Islet precursor cell (in vitro differentiated cells): ENCODE measurements around the gene PTPRM.

Experiments used
- DNase-seq: peaks from one replicate; pipeline ENCODE4 v3.0.0-alpha.2; 2018

Gene PTPRM

DNA sequence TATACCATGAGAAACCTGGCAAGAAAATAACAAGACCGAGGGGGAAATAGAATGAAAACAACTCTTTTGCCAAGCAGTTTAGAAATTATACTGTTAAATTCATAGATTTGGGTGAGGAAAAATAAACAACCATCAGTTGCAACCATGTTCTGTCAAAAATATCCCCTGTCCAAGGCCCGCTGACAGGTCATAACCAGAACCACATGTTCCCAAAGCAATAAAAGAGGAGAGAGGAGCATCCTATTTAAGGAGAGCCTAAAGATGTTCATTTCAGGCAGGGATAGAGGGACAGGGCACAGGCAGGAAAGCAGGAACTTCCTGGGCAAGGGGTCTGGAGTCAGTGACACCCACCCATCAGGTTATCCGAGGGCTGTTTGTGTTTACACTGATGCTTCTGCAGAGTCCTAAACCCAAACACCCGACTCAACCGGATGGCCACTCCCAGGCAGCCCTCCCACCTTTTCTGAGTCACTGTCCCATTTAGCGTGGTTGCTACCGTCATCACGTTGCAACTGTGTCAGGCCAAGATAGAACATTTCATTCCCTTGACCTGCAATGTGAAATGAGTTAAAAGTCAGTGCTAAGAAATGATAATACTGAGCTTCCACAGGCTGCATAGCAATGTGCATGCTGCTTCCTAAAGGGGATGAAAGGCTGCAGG lies 573.9 kb downstream of the PTPRM start:
- peak; percentile 77 for DNase-seq

DNA sequence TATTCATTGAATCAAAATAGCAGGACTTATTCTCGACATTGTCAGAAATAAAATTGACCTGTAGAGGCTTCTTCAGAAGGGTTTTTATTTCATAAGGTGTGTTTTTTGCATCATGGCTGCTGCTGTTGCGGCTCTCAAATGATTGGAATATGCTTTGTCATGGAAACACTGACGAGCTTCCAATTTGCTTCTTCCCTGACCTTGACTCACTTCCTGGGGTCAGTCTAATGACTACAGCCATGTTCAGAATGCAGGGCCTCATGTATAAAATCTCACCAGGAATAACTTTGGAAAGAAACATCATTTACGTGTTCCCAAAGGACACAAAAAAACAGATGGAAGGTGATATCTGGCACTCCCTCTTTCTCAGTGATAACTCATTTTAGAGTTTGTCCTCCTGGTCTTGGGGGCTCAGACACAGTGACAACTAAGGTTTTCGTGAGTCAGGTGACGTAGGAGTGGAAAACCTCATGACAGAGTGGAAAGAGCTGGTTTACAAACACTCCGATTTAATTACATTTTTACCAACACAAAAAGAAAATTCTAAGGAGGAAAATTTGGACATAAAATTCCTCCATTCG lies 575.1 kb downstream of the PTPRM start:
- no peak for DNase-seq

DNA sequence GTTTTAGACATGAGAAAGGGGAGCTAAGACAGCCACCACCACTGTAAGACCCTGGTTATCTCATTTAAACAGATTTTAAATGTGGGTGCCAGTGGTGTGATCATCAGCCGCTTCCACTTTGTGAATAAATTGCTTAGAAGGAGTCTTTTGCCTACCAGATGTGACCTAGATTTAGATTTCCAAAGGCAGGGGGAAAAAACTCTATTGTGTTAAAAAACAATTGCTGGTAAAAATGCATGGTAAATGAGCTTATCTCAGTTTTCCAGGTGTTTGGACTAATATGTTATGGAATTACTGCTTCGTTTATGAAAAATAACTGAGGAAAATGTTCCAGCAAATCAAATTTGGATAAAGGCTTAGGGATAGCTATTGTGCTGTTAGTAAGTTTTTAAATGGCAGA lies 575.8 kb downstream of the PTPRM start:
- DNase-seq = no peak

DNA sequence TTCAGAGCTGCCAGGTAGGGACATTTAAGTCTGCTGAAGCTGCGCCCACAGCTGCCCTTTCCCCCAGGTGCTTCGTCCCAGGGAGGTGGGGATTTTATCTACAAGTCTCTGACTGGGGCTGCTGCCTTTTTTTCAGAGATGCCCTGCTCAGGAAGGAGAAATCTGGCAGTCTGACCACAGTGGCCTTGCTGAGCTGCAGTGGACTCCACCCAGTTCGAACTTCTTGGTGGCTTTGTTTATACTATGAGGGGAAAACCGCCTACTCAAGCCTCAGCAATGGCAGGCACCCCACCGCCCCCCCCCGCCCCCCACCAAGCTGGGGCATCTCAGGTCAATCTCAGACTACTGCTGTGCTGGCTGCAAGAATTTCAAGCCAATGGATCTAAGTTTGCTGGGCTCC lies 584.1 kb downstream of the PTPRM start:
- DNase-seq = no peak

DNA sequence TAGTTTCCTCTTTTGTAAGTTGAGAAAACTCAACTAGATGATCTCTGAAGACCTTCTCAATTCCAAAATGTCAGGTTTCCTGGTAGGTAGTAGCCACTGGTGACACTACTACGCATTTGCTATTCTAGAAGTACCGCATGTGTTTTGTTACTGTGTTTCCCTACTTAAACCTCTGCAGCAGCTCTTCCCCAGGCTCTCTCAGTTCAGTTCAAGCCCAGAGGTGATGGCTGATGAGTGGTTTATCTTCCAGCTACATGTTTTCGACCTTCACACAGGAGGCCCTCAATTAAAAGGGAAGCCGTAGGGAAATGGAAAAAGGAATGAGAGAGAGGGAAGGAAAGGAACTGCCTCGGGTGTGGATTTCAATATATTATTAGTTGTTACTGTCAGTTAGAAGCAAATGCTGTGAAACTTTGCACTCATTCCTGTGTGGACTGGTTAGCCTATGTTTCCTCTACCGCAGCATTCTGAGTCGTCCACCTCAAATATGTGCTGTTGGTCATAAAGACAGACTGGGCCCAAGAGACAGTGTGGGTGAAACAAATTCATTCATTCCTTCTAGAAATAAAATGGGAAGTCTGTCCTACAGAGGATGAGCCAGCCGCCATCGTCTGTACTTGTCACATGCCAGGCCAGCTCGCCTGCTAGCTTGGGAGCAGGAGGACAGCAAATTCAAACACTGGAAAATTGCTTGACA lies 586.9 kb downstream of the PTPRM start:
- DNase-seq = peak; percentile 69

DNA sequence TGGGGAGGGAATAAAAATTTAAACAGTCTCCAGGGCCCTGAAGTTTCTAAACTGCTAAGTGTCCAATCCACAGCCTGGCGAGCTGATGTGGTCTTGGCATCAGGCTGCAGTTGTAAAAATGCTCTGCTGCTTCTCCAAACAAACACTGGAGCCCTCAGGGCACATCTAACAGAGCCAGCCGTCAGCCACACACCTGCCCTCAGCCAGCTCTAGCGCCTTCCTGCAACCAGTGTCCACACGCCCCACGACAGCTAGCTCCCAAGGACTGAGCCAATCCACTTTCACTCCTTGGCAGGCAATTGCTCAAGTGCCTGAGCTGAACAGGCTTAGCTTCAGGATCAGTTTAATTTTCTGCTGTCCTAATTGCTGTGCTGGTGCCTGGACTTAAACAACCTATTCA lies 595.7 kb downstream of the PTPRM start:
- peak; percentile 80 for DNase-seq

DNA sequence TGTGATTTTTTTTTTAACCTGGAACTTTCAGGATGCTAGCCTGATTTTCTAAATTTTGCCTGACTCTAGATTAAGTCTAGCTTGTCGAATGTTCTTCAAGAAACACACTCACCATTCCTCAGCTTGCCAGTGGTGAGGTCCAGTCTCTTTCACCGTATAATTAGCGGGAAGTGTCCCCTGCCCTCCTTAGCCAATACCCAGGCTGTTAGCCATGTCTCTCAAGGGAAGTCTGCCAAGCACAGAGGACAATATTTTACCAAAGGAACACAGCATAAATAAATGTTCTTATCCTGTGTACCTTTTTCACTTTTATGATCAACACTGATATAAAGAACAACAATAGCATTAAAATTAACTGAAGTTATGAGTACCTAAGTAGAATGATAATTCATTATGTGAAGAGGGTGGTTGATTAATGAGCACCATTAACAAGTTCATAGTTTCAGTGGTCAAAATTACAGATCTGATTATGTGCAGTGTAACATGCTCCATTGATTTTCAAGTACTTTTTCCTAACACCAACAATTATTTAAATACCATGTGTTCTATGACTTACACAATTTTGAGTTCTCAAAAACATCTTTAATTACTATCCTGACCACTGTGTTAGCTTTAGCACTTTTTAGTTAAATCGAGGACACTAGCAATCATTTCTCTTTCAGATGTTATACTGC lies 596.3 kb downstream of the PTPRM start:
- DNase-seq = no peak

DNA sequence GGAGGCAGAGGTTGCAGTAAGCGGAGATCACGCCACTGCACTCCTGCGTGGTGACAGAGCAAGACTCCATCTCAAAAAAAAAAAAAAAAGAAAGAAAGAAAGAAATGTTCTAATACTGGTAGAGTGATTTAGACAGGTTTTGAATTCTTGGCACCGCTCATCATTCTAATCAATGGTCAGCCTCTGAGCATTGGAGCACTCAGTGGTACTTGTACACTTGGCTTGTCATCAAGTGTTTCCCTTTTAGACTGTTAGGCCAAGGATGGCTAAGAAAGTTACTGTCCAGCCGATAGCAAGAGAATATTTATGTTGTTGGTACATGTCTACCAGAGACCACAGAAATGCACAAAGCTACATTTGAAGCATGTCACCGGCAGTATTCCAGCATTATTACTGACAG lies 598.0 kb downstream of the PTPRM start:
- DNase-seq = no peak

DNA sequence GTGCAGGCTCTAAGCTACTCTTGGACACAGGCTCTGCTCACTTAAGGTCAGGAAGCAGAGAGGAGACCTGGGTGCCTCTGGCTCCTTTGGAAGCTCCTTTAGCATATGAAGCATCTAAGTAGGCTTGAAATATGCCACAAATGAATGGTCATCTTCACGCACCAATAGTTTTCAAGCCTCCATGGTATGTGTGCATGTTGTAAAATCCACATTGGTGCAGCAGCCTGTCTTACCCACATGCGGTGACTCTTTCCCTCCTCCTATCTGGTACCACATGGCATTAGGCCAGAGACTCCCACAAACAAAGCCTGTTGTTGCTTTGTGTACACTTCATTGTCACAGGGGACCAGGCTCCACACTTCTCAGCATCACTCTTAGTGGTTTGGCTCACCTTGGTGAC lies 599.9 kb downstream of the PTPRM start:
- DNase-seq = no peak

DNA sequence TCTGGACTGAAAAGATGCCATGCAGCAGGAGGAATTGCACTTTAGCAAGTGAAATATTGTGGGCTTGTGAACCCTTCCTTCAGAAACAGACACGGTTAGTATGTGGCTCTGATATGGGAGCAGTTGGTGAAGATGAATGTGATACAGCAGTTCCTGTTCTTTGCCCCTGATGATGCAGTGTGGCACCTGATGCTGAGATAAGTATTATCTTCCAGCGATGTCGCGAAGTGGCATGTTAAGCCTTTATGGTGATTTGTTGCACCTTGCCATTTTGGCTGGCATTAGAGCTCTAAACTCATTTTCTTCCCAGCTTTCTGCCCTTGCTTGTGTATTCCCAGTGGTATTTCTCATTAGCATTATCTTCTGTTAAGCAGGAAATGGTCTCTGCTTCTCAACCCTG lies 600.6 kb downstream of the PTPRM start:
- no peak for DNase-seq

DNA sequence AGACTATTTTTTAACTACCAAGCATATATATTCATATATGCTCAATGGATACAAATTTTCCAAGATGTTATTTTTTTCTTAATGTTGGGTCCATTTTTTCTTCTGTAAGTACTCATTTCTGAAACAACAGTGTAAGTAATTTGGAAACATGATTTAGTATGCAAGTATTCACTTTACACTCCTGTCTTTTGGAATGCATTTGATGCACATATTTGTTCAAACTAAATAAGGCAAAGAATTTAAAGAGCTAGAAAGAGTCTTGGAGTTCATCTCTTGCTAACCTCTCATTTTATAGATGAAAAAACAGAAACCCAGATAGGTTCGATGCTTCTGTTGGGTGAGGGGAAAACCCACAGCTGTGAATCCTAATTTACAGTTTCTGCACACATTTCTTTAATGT lies 602.6 kb downstream of the PTPRM start:
- no peak for DNase-seq

DNA sequence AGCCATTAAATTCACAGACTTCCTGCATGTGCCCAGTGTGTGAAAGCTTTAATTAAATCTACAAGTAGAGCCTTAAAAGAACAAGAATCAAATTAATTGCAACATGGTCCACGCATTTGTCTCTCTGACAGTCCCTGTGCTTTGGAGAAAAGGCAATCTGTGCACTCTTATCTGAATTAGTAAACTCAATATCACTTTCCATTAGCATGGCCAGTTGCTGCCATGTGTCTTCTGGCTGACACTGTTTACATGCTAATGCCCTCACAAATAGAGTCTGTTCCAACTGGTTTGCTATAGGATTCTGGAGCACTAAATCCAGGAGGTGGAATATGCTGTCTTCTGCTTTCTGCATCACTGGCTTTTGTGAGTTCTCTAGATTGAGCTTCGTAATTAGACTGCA lies 607.7 kb downstream of the PTPRM start:
- DNase-seq = no peak

DNA sequence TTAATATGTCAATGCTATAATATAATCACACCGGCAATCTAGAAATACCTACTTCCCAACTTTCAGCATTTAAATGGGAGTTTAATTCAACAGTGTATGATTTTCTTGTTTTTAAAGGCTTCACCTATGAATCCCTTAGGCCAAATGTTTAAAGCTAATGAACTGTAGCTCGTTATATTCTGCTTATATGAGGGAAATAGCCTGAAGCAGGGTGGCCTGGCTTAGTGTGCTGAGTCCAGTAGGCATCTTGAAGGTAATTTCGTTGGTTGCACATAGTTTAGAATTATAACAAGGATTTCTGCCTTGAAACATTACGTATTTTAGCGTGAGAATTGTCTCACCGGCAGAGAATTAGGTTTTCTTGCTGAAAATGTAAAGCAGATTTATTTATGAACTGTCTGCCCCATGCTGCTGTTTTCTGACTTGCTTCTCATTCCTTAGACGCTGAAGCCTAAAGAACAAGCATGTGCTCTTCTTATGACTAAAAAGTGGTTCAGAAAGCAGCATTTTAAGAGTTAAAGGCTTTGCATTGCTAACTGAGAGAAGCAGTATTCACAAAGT lies 608.5 kb downstream of the PTPRM start:
- DNase-seq = no peak

DNA sequence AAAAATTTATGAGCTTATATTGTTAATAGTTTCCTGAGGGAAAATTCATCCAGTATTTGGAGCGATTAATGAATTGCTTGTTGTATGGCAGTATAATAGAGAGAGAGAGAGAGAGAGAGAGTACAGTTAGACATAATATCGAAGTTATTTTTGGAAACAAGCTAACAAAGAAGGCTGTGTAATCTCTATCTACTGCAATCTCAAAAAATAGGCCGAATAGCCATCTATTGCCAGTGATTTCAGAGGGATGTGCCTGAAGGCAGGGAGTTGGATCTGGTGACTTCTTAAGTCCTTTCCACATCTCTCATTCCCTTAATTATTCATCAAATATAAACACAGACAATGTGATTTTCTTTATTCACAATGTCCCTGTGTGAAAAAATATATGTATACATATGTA lies 609.0 kb downstream of the PTPRM start:
- no peak for DNase-seq

DNA sequence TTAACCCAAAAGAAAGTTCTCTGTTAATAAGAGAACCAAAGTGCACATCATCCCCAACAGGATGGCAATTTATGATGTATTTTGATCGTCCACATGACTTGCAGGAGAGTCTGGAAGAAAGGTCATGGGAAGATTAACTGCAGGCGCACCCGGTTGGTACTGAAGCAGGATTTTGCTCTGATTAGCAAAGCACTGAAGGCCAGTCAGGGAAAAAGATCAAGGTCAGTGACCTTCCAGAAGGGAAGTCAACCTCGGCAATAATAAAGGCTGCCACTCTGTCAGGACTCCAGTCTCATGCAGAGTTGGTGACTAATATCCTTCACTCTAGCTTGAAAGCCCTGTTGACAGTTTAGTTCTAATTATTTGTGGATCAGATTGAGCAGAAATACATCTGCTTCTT lies 609.4 kb downstream of the PTPRM start:
- no peak for DNase-seq

DNA sequence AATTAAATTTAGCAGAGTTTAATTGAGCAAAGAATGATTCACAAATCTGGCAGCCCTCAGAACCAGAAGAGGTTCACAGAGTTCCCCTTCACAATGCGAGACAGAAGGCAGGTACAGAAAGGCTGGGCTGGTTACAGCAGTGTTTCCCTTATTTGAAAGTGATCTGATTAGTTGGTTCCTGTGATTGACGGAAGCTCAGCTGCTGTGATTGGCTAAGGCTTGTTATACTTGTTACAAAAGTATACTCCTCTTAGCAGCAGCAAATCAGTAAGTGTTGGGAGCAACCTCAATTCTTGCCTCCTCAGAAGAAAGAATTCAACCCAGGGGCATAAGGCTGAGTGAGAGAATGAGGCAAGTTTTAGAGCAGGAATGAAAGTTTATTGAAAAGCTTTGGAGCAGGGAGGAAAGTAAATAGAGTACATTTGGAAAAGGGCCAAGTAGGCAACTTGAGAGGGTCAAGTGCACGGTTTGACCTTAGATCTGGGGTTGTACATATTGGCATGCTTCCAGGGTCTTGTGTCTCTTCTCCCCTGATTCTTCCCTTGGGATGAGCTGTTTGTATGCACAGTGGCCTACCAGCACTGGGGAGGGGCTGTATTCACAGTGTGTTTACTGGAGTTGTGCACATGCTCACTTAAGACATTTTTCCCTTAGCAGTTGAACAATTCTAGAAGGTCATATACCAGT lies 610.4 kb downstream of the PTPRM start:
- DNase-seq = no peak

DNA sequence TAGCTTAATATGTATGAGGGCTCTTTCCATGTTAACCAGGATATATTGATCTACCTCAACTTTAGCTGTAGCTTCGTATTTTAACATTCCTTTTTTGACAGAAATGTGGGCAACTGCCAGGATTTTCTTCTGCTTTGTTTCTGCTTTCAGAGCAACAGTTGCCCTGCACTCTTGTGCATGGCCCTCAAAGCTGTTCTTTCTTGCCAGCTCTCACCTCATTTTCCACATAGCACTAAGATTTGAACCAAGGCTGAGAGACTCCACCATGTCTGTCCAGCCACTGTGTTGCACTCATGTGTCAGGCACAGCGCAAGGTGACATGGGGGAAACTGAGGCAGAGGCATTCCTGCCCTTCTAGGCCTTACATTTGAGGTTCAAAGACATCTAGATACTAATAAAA lies 619.3 kb downstream of the PTPRM start:
- no peak for DNase-seq

DNA sequence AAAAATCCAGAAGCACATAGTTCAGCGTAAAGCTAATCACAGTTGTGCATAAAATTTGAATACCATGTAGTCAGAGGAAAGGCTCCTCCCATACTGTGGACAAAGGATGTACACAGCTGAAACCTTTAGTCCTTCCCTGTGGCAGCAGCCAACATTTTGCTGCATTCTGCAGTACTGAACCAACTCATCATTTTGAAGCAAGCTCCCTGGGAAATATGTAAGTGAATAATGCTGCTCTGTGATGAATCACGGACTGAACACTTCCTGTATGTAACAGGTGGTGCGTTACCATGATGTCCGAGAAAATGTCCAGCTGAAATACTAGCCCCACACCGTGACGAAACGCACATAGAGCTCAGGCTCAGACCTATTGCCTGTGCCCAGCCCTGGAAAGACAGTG lies 621.1 kb downstream of the PTPRM start:
- no peak for DNase-seq

DNA sequence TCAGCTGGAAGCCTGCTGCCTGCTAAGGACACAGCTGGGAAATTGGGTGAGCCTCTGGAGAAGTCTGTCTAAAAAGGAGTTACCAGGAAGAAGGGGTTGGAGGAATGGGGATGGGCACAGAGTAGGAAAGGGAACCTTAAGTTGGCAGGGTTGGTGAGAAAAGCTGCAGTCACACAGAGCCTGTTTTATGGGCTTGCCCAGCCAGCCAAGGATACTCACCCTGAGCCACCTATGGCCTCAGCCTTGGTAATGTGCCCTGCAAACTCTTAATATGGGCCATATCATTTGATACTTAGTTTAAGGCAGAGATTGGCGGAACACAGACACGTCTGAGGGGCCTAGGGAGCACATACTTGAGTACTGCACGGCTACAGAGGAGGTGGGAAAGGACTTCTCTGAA lies 623.9 kb downstream of the PTPRM start:
- DNase-seq = no peak

DNA sequence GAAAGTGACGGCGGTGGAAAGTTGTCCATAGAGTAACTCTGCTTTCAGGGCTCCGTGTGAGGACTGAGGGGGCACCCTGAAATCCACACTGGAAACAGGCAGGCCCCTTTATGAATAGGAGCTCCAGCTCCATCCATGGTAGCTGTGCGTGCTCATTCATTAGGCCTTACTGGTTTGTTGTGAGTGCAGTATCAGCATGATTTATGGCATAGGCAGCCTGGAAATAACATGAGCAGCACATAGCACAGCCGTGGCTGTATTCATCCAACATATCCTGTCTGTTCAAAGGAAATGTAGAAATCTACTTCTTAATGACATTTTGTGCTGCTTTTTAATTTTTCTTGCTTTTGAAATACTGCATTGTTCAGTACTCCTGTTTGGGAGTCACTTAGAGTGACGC lies 627.3 kb downstream of the PTPRM start:
- no peak for DNase-seq

DNA sequence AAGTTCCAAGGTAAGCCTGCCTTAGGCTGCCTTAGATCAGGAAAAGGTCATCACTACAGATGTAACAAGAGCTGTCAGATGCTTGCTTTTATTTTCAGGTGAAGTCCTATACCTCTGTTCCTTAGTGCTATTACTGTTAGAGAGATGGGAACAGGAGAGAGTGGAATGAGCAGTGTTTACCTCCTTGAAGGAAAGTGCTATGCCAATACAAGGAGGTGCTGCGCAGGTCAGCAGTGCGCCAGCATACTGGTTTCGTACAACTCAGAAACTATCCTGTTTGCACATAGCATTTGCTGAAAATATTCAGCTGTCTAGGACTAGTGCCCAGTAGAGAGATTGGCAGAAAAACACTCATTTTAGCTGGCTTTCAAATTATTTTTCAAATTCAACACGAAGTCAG lies 629.1 kb downstream of the PTPRM start:
- DNase-seq = no peak

DNA sequence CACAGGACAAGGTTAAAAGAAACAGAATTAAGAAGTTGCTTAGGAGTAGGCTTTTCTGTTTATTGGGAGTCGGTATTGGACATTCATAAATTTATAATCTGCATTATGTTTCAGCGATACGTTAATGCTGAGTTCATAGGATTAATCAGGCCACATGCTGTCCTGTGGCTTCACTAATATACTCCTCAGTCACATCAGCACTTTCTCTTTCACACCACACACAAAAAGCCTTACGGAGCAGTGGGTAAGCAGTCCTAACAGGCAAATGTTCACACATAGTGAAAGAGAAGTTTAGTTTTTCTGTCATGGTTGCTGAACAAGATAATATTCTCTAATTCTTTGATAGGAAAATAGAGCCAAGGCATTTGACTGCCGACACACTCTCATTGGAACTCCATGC lies 630.4 kb downstream of the PTPRM start:
- no peak for DNase-seq

DNA sequence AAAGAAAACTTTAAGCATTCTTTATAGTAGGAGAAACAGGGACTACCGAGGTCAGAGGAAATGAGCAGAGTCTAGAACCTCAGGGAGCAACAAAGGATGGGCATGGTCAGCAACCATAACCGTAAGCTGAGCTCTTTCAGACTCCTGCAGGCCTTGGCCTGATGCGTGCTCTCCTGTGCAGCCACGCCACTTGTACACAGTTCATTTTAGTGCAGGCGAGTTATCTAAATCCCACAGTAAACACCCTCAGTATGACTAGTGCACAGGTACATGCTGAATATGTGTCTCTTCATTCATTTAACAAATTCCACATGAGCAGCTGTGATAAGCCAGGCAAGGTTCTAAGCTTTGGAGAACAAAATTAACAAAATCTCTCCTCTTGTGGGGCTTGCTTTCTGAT lies 640.9 kb downstream of the PTPRM start:
- DNase-seq = no peak
